IMR-90 (cell line): ENCODE measurements around the gene HSF2BP. TPM values are rescaled to one million over a fixed set of nuclear protein-coding genes. Genes with fewer than 3 reads are reported as not detected.

Source experiments
- ATAC-seq: fragments of 200-7000 bp; cut with Tn5 transposase; 2 replicates; pipeline ENCODE4 v1.9.1; 2020; ENCODE audit warnings: low read depth, mild to moderate bottlenecking, moderate library complexity
- BruUV-seq: library from RNA; stranded (reverse); fragments of 400-500 nt; replicated peaks from 2 replicates; lab custom pipeline; 2021; lab: Mats Ljungman, UMichigan
- CTCF ChIA-PET: fragments of 300-600 bp; formaldehyde crosslinking; extraction: SDS; loops from one replicate; lab custom pipeline; 2021; ENCODE audit warnings: antibody characterized with exemption; lab: Yijun Ruan, JAX
- POLR2A ChIA-PET: fragments of 300-600 bp; sonication (Branson Sonifier 250); formaldehyde crosslinking; loops from one replicate; lab custom pipeline; 2022; ENCODE audit warnings: antibody characterized with exemption; ENCODE audit not compliant: unreplicated experiment; lab: Charles Lee
- DNase-seq: peaks from one replicate; pipeline ENCODE4 v3.0.0; 2013
- H2AFZ ChIP-seq: replicated peaks from 2 replicates; pipeline ENCODE3; 2013; ENCODE audit warnings: low read length, mild to moderate bottlenecking; ENCODE audit not compliant: poor library complexity
- H2AK5ac ChIP-seq: 2 replicates; pipeline ENCODE4 v1.6.1; 2013; ENCODE audit warnings: low read depth, low read length, inconsistent platforms
- H2AK9ac ChIP-seq: replicated peaks from 2 replicates; pipeline ENCODE3; 2013; ENCODE audit warnings: mild to moderate bottlenecking, low read depth, low read length, moderate library complexity; ENCODE audit not compliant: poor library complexity
- H2BK120ac ChIP-seq: 2 replicates; pipeline ENCODE4 v1.6.1; 2013; ENCODE audit warnings: low read depth, low read length, inconsistent platforms
- H2BK15ac ChIP-seq: 3 replicates; pipeline ENCODE4 v1.6.1; 2013; ENCODE audit warnings: low read depth, low read length, inconsistent platforms
- H2BK20ac ChIP-seq: 2 replicates; pipeline ENCODE4 v1.6.1; 2013; ENCODE audit warnings: low read depth, mild to moderate bottlenecking, inconsistent platforms, low read length, moderate library complexity
- H2BK5ac ChIP-seq: 2 replicates; pipeline ENCODE4 v1.6.1; 2013; ENCODE audit warnings: mild to moderate bottlenecking, low read depth, low read length, inconsistent platforms; ENCODE audit not compliant: poor library complexity, severe bottlenecking
- H3K14ac ChIP-seq: replicated peaks from 2 replicates; pipeline ENCODE4 v1.6.1; 2013; ENCODE audit warnings: low read depth, low read length, inconsistent platforms
- H3K18ac ChIP-seq: 2 replicates; pipeline ENCODE4 v1.6.1; 2013; ENCODE audit warnings: low read depth, low read length, control low read depth
- H3K23ac ChIP-seq: 2 replicates; pipeline ENCODE4 v1.6.1; 2013; ENCODE audit warnings: low read depth, low read length, inconsistent platforms
- H3K27ac ChIP-seq: 2 replicates; pipeline ENCODE4 v1.5.1; 2013; ENCODE audit warnings: mild to moderate bottlenecking, control low read depth, low read length; ENCODE audit not compliant: insufficient read depth
- H3K27me3 ChIP-seq: 2 replicates; pipeline ENCODE4 v1.6.1; 2013; ENCODE audit warnings: low read length; ENCODE audit not compliant: control insufficient read depth, insufficient read depth
- H3K36me3 ChIP-seq: 2 replicates; pipeline ENCODE4 v1.6.1; 2013; ENCODE audit warnings: low read length, mixed read lengths; ENCODE audit not compliant: control insufficient read depth, insufficient read depth
- H3K4ac ChIP-seq: 2 replicates; pipeline ENCODE4 v1.6.1; 2013; ENCODE audit warnings: low read depth, low read length, inconsistent platforms
- H3K4me1 ChIP-seq: 2 replicates; pipeline ENCODE4 v1.6.1; 2013; ENCODE audit warnings: low read length, mixed read lengths; ENCODE audit not compliant: control insufficient read depth, insufficient read depth
- H3K4me2 ChIP-seq: 2 replicates; pipeline ENCODE4 v1.6.1; 2013; ENCODE audit warnings: low read depth, mild to moderate bottlenecking, control low read depth, low read length, moderate library complexity
- H3K4me3 ChIP-seq: 2 replicates; pipeline ENCODE4 v1.5.1; 2013; ENCODE audit warnings: low read depth, mild to moderate bottlenecking, control low read depth, low read length, moderate library complexity; ENCODE audit not compliant: insufficient read depth
- H3K56ac ChIP-seq: 2 replicates; pipeline ENCODE4 v1.6.1; 2013; ENCODE audit warnings: low read length, inconsistent platforms; ENCODE audit not compliant: insufficient read depth; ENCODE audit errors: extremely low read depth
- H3K79me1 ChIP-seq, 2 experiments: 2 replicates each; pipeline ENCODE4 v1.6.1; 2013; ENCODE audit warnings: low read length in 2 of 2, inconsistent platforms in 1 of 2, low read depth in 1 of 2
- H3K9ac ChIP-seq: 2 replicates; pipeline ENCODE4 v1.6.1; 2013; ENCODE audit warnings: low read depth, low read length, control low read depth
- H3K9me1 ChIP-seq: 2 replicates; pipeline ENCODE4 v1.6.1; 2013; ENCODE audit warnings: low read length, inconsistent platforms; ENCODE audit not compliant: insufficient read depth
- H3K9me3 ChIP-seq: 2 replicates; pipeline ENCODE4 v1.6.1; 2013; ENCODE audit warnings: low read length; ENCODE audit not compliant: control insufficient read depth, insufficient read depth
- H4K20me1 ChIP-seq: 2 replicates; pipeline ENCODE4 v1.6.1; 2013; ENCODE audit warnings: low read length, inconsistent platforms; ENCODE audit not compliant: insufficient read depth
- H4K5ac ChIP-seq: 2 replicates; pipeline ENCODE4 v1.6.1; 2013; ENCODE audit warnings: mild to moderate bottlenecking, low read depth, low read length, control low read depth
- H4K8ac ChIP-seq, 2 experiments: 2 replicates each; pipeline ENCODE4 v1.6.1; 2013; ENCODE audit warnings: low read depth in 2 of 2, low read length in 2 of 2, control low read depth in 1 of 2, inconsistent platforms in 1 of 2
- H4K91ac ChIP-seq: 2 replicates; pipeline ENCODE4 v1.6.1; 2013; ENCODE audit warnings: low read depth, low read length, inconsistent platforms; ENCODE audit not compliant: insufficient read depth
- CHD1 ChIP-seq: IDR thresholded peaks from 2 replicates; pipeline ENCODE4 v1.6.1; 2012; ENCODE audit warnings: low read depth, low read length, improper control_type of control experiment
- ELK1 ChIP-seq: fragments of 150-350 bp; IDR thresholded peaks from 2 replicates; pipeline ENCODE4 v1.6.1; 2016; ENCODE audit warnings: low read depth, mild to moderate bottlenecking, low read length, moderate library complexity, borderline replicate concordance
- FOS ChIP-seq: fragments of 150-350 bp; IDR thresholded peaks from 2 replicates; pipeline ENCODE4 v1.6.1; 2016; ENCODE audit warnings: low read depth, low read length
- RCOR1 ChIP-seq: IDR thresholded peaks from 2 replicates; pipeline ENCODE4 v1.6.1; 2012; ENCODE audit warnings: mild to moderate bottlenecking, low read length, improper control_type of control experiment; ENCODE audit not compliant: insufficient replicate concordance
- RFX5 ChIP-seq: IDR thresholded peaks from 2 replicates; pipeline ENCODE4 v1.8.0; 2012; ENCODE audit warnings: low read depth, mild to moderate bottlenecking, low read length, moderate library complexity
- WGBS, 2 experiments: methylation state at CpG; one replicate each; pipeline versions ENCODE4 v1.1.5 to v1.1.7; 2013; ENCODE audit warnings: missing lambda C conversion rate in 2 of 2; ENCODE audit not compliant: insufficient read length in 1 of 2; ENCODE audit errors: extremely low coverage in 2 of 2; 5-methylcytosine and 5-hydroxymethylcytosine counted together
- dilution Hi-C: fragments of 300-500 bp; cut with HindIII; formaldehyde crosslinking; loops from one replicate; pipeline ENCODE4 v1.14.3; 2018; ENCODE audit warnings: low sequenced_read_pairs; ENCODE audit not compliant: unreplicated experiment
- in situ Hi-C: fragments of 300-500 bp; cut with MboI; formaldehyde crosslinking; loops from 3 replicates; pipeline ENCODE4 v1.14.3; 2019; ENCODE audit warnings: low sequenced_read_pairs, inconsistent platforms, mixed read lengths
- intact Hi-C: fragments of 100-400 bp; cut with micrococcal nuclease; formaldehyde crosslinking; loops from 2 replicates; pipeline ENCODE4 v1.10.0; 2022
- polyA plus RNA-seq, 3 experiments: library from polyadenylated mRNA; depleted of rRNA; stranded (reverse); fragments of >200 nt; gene quantifications; 2 replicates each; pipeline ENCODE4 v1.2.3, GENCODE V29; 2012; ENCODE audit warnings: low replicate concordance in 1 of 3
- total RNA-seq: library from RNA; depleted of rRNA; stranded (reverse); fragments of >200 nt; gene quantifications from 2 replicates; pipeline ENCODE4 v1.2.3, GENCODE V29; 2012

HSF2BP gene
- total and polyA plus RNA-seq, 2 of the 4 experiments (the other 2 are of a cell fraction) = 0.87 to 0.90 TPM

- no peak overlapping the region for H3K56ac ChIP-seq
- no peak overlapping the region for H2BK5ac ChIP-seq
- no peak overlapping the region for H3K23ac ChIP-seq
- peaks cover 4% of the 10 kb centered on the region for H3K4me1 ChIP-seq
- H3K14ac ChIP-seq = no peak overlapping the region
- no peak overlapping the region for H4K8ac ChIP-seq
- CTCF ChIA-PET = no interaction called here
- H3K9me1 ChIP-seq = peaks cover 4% of the 10 kb centered on the region; the same call in 1 of the 2 replicates
- no peak overlapping the region for H3K4me2 ChIP-seq
- H2AK9ac ChIP-seq = no peak overlapping the region
- no peaks in the 10 kb centered on the region; the same call in 1 of the 2 replicates for H3K27me3 ChIP-seq
- no peak overlapping the region for H2BK20ac ChIP-seq
- H3K27ac ChIP-seq = no peak overlapping the region
- no peak overlapping the region for H2BK120ac ChIP-seq
- no CpG with 5 or more reads among the region's 2 CpGs for WGBS, 2 experiments
- TF ChIP-seq ELK1 (no peak), FOS (no peak), RFX5 (no peak), RCOR1 (no peak), CHD1 (no peak)
- H3K18ac ChIP-seq = no peak overlapping the region
- DNase-seq (no peak), ATAC-seq (no peak)
- H2AFZ ChIP-seq = no peak overlapping the region
- H3K79me1 ChIP-seq = no peaks in the 10 kb centered on the region
- no peaks in the 10 kb centered on the region for H4K20me1 ChIP-seq
- dilution Hi-C loops (no loop called here), in situ Hi-C loops (no loop called here), intact Hi-C loops (no loop called here)
- H3K4ac ChIP-seq = no peak overlapping the region
- H3K9me3 ChIP-seq = peaks cover 9% of the 10 kb centered on the region
- no peak overlapping the region for H2BK15ac ChIP-seq
- no peak overlapping the region for H3K9ac ChIP-seq
- no peak overlapping the region for H3K4me3 ChIP-seq
- BruUV-seq = no TSS peak
- no peak overlapping the region for H4K91ac ChIP-seq
- no peak overlapping the region for H4K5ac ChIP-seq
- H2AK5ac ChIP-seq = no peak overlapping the region
- POLR2A ChIA-PET = no interaction called here
- no peaks in the 10 kb centered on the region for H3K36me3 ChIP-seq
These were observed 36.5 kb downstream of the HSF2BP start for GRCh38 chr21:43622796-43623195.
